Mucosa of gallbladder (tissue), 1 donor: ENCODE measurements around the gene LINGO1. TPM values are rescaled to one million over a fixed set of nuclear protein-coding genes. Genes with fewer than 3 reads are reported as not detected.

Experiments used
- DNase-seq: peaks from one replicate; pipeline ENCODE4 v3.0.0-alpha.2; 2020; ENCODE audit warnings: low spot score
- total RNA-seq: library from RNA; stranded (reverse); gene quantifications from one replicate; pipeline ENCODE4 v1.2.1, GENCODE V29; 2021
- donor health status: DM: no; HTN: no; CAD: no.

LINGO1 gene
- total RNA-seq, 1 donor from 2014 or later, result 2.3 TPM

GRCh38 chr15:77657634-77658238, 25.0 kb upstream of the LINGO1 start:
- no peak for DNase-seq

- DNase-seq, result no peak
Observed at GRCh38 chr15:77656294-77656693, 23.6 kb upstream of the LINGO1 start.

- no peak for DNase-seq
Observed at GRCh38 chr15:77654975-77655374, 22.3 kb upstream of the LINGO1 start.

GRCh38 chr15:77653832-77654480, 21.2 kb upstream of the LINGO1 start:
- DNase-seq, result no peak

- no peak for DNase-seq
Observed at GRCh38 chr15:77650265-77650664, 17.6 kb upstream of the LINGO1 start.

GRCh38 chr15:77649610-77650009, 16.9 kb upstream of the LINGO1 start:
- DNase-seq, result no peak

GRCh38 chr15:77649017-77649416, 16.3 kb upstream of the LINGO1 start:
- no peak for DNase-seq

- no peak for DNase-seq
Observed at GRCh38 chr15:77647961-77648360, 15.2 kb upstream of the LINGO1 start.

GRCh38 chr15:77646104-77646694, 13.5 kb upstream of the LINGO1 start:
- DNase-seq, result no peak

GRCh38 chr15:77645602-77646001, 12.9 kb upstream of the LINGO1 start:
- no peak for DNase-seq

GRCh38 chr15:77644543-77645247, 12.0 kb upstream of the LINGO1 start:
- DNase-seq, result no peak

GRCh38 chr15:77643764-77644163, 11.1 kb upstream of the LINGO1 start:
- no peak for DNase-seq

GRCh38 chr15:77642793-77643430, 10.2 kb upstream of the LINGO1 start:
- DNase-seq, result no peak

- no peak for DNase-seq
Observed at GRCh38 chr15:77641999-77642398, 9.3 kb upstream of the LINGO1 start.

GRCh38 chr15:77640615-77641014, 7.9 kb upstream of the LINGO1 start:
- DNase-seq, result no peak

GRCh38 chr15:77639431-77639830, 6.7 kb upstream of the LINGO1 start:
- DNase-seq, result no peak

GRCh38 chr15:77637851-77638692, 5.4 kb upstream of the LINGO1 start:
- no peak for DNase-seq

GRCh38 chr15:77636209-77636608, 3.5 kb upstream of the LINGO1 start:
- DNase-seq, result no peak

GRCh38 chr15:77634266-77634962, 1.7 kb upstream of the LINGO1 start:
- DNase-seq, result peak; percentile 47

GRCh38 chr15:77633913-77634265, 1.2 kb upstream of the LINGO1 start:
- no peak for DNase-seq
